Gastrocnemius medialis (tissue), 4 donors: ENCODE data around the gene COL24A1.

Experiments
- POLR2A ChIP-seq, 2 donors: fragments of 450-650 bp; IDR thresholded peaks; one replicate each; pipeline ENCODE4 v1.6.1; 2017; ENCODE audit warnings: antibody characterized with exemption in 2 of 2, mild to moderate bottlenecking in 2 of 2, moderate library complexity in 2 of 2
- TF ChIP-seq, protein P1 (sequence below), 5 experiments: fragments of 450-650 bp in 3 of 5; fragments of 200-600 bp in 2 of 5; sonication (generic) in 2 of 5; IDR thresholded peaks in 4 of 5; conservative IDR thresholded peaks in 1 of 5; 1 replicate in 4 of 5; 2 replicates in 1 of 5; pipeline ENCODE4 v1.5.1; 2016 to 2019; ENCODE audit warnings: antibody characterized with exemption in 5 of 5, mild to moderate bottlenecking in 3 of 5, moderate library complexity in 3 of 5

DNA sequence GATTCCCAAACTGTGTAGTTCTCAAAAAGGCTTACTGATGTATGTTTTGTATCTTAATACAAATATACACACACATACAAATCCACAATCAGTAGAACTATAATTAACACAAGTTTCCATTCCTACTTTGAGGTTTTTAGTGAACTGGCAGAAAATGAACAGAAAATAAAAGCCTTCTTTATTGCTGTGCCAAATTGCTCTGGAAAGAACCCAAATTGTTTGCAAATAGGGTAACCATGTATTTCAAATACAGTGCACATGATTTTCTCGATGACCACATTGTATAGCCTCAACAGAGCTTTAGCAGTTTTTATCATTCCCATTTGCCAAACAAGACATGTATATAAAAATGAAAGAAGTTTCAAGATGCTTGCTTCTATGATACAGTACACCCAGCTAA lies 173.3 kb downstream of the COL24A1 start:
- TF ChIP-seq, protein P1, sequence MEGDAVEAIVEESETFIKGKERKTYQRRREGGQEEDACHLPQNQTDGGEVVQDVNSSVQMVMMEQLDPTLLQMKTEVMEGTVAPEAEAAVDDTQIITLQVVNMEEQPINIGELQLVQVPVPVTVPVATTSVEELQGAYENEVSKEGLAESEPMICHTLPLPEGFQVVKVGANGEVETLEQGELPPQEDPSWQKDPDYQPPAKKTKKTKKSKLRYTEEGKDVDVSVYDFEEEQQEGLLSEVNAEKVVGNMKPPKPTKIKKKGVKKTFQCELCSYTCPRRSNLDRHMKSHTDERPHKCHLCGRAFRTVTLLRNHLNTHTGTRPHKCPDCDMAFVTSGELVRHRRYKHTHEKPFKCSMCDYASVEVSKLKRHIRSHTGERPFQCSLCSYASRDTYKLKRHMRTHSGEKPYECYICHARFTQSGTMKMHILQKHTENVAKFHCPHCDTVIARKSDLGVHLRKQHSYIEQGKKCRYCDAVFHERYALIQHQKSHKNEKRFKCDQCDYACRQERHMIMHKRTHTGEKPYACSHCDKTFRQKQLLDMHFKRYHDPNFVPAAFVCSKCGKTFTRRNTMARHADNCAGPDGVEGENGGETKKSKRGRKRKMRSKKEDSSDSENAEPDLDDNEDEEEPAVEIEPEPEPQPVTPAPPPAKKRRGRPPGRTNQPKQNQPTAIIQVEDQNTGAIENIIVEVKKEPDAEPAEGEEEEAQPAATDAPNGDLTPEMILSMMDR (IDR thresholded peaks at IDR 0.05 in 4 of 5, conservative IDR thresholded peaks at IDR 0.05 in 1 of 5), result no peak
- no peak for TF ChIP-seq POLR2A (IDR thresholded peaks at IDR 0.05)
